A673 (cell line): ENCODE results near the gene IER5L. TPM values are rescaled to one million over a fixed set of nuclear protein-coding genes. Genes with fewer than 3 reads are reported as not detected.

Experiments used
- BruUV-seq: library from RNA; stranded (reverse); fragments of 400-500 nt; replicated peaks from 2 replicates; lab custom pipeline; 2021; lab: Mats Ljungman, UMichigan
- CTCF ChIA-PET: fragments of 300-600 bp; sonication (Branson Sonifier 250); formaldehyde crosslinking; loops from one replicate; lab custom pipeline; 2022; ENCODE audit warnings: antibody characterized with exemption; lab: Charles Lee
- POLR2A ChIA-PET: fragments of 300-600 bp; sonication (Branson Sonifier 250); formaldehyde crosslinking; loops from one replicate; lab custom pipeline; 2022; ENCODE audit warnings: antibody characterized with exemption; ENCODE audit not compliant: low non-redundant PET; lab: Charles Lee
- DNase-seq: peaks from one replicate; pipeline ENCODE4 v3.0.0-alpha.2; 2015; ENCODE audit warnings: low spot score
- H3K27ac ChIP-seq: fragments of 200-600 bp; sonication (generic); 2 replicates; pipeline ENCODE4 v1.5.1; 2016; ENCODE audit warnings: mixed run types, low read depth, mild to moderate bottlenecking, mixed read lengths, antibody characterized with exemption, low read length; ENCODE audit not compliant: poor library complexity, severe bottlenecking
- H3K27me3 ChIP-seq: fragments of 200-600 bp; sonication (generic); replicated peaks from 2 replicates; pipeline ENCODE4 v1.6.1; 2017; ENCODE audit warnings: mixed run types, low read depth, mild to moderate bottlenecking, mixed read lengths, antibody characterized with exemption, low read length; ENCODE audit not compliant: insufficient read depth, poor library complexity
- H3K36me3 ChIP-seq: fragments of 200-600 bp; sonication (generic); 2 replicates; pipeline ENCODE4 v1.6.1; 2016; ENCODE audit warnings: mixed run types, mild to moderate bottlenecking, mixed read lengths, antibody characterized with exemption, low read length; ENCODE audit not compliant: insufficient read depth, poor library complexity, severe bottlenecking
- H3K4me1 ChIP-seq: fragments of 200-600 bp; sonication (generic); 2 replicates; pipeline ENCODE4 v1.6.1; 2017; ENCODE audit warnings: mixed run types, mild to moderate bottlenecking, mixed read lengths, antibody characterized with exemption, low read length; ENCODE audit not compliant: insufficient read depth, poor library complexity, severe bottlenecking
- H3K4me3 ChIP-seq: fragments of 200-600 bp; sonication (generic); 2 replicates; pipeline ENCODE4 v1.5.1; 2016; ENCODE audit warnings: low read depth, mixed run types, mild to moderate bottlenecking, mixed read lengths, low read length; ENCODE audit not compliant: poor library complexity, severe bottlenecking
- H3K9me3 ChIP-seq: fragments of 200-600 bp; sonication (generic); 2 replicates; pipeline ENCODE4 v1.6.1; 2016; ENCODE audit warnings: mixed run types, low read depth, mild to moderate bottlenecking, mixed read lengths, antibody characterized with exemption, low read length; ENCODE audit not compliant: poor library complexity, severe bottlenecking
- CTCF ChIP-seq: fragments of 300-800, 200-600 bp; sonication (generic); conservative IDR thresholded peaks from 2 replicates; pipeline ENCODE4 v1.5.1; 2017; ENCODE audit warnings: low read depth, mild to moderate bottlenecking, antibody characterized with exemption, low read length, moderate library complexity, mixed read lengths
- EZH2 ChIP-seq: fragments of 200-600 bp; sonication (generic); IDR thresholded peaks from 2 replicates; pipeline ENCODE4 v1.6.1; 2017; ENCODE audit warnings: borderline replicate concordance, low read depth, mild to moderate bottlenecking, mixed read lengths, antibody characterized with exemption, low read length; ENCODE audit not compliant: poor library complexity, severe bottlenecking
- intact Hi-C: fragments of 100-400 bp; cut with micrococcal nuclease; formaldehyde crosslinking; loops from one replicate; pipeline ENCODE4 v1.10.0; 2022; ENCODE audit not compliant: unreplicated experiment
- total RNA-seq: library from RNA; stranded (reverse); gene quantifications from 2 replicates; pipeline ENCODE4 v1.2.3, GENCODE V29; 2021

The IER5L gene
- total RNA-seq, 1 experiment from 2014 or later = 14.0 TPM

GRCh38 chr9:129185991-129186390 is 7.9 kb upstream of the IER5L start:
- H3K4me3 ChIP-seq = no peak overlapping the region
- ChIA-PET POLR2A (no interaction called here), CTCF (no interaction called here)
- TF ChIP-seq EZH2 (no peak), CTCF (no peak)
- no TSS peak for BruUV-seq
- no peaks in the 10 kb centered on the region for H3K36me3 ChIP-seq
- H3K27ac ChIP-seq = no peak overlapping the region
- no peaks in the 10 kb centered on the region for H3K27me3 ChIP-seq
- no peak for DNase-seq
- intact Hi-C loops = no loop called here
- no peaks in the 10 kb centered on the region for H3K4me1 ChIP-seq
- H3K9me3 ChIP-seq = no peaks in the 10 kb centered on the region

- H3K4me1 ChIP-seq = no peaks in the 10 kb centered on the region
- CTCF ChIA-PET = no interaction called here
Observed at GRCh38 chr9:129185402-129185801, 7.3 kb upstream of the IER5L start.

GRCh38 chr9:129184596-129185122 is 6.6 kb upstream of the IER5L start:
- POLR2A ChIA-PET = no interaction called here

More at GRCh38 chr9:129185402-129185801, 7.3 kb upstream of the IER5L start:
- no peak for TF ChIP-seq EZH2
- TF ChIP-seq CTCF = no peak
- Histone ChIP-seq H3K27ac (no peak overlapping the region), H3K36me3 (no peaks in the 10 kb centered on the region), H3K4me3 (no peak overlapping the region), H3K9me3 (no peaks in the 10 kb centered on the region), H3K27me3 (no peaks in the 10 kb centered on the region)
- BruUV-seq = no TSS peak
- intact Hi-C loops = no loop called here
- DNase-seq = no peak
- POLR2A ChIA-PET = no interaction called here

More at GRCh38 chr9:129184596-129185122, 6.6 kb upstream of the IER5L start:
- H3K4me3 ChIP-seq = no peak overlapping the region
- no peak overlapping the region for H3K27ac ChIP-seq
- H3K27me3 ChIP-seq = no peaks in the 10 kb centered on the region
- CTCF ChIA-PET = no interaction called here
- intact Hi-C loops = no loop called here
- H3K4me1 ChIP-seq = no peaks in the 10 kb centered on the region
- no peak for DNase-seq
- H3K9me3 ChIP-seq = no peaks in the 10 kb centered on the region
- no peaks in the 10 kb centered on the region for H3K36me3 ChIP-seq
- no TSS peak for BruUV-seq
- TF ChIP-seq EZH2 (no peak), CTCF (no peak)
